GM12878 (cell line): ENCODE data around the gene ZKSCAN8.

Source experiments
- CREB1 ChIP-seq: IDR thresholded peaks from 2 replicates; pipeline ENCODE4 v1.6.1; 2012; ENCODE audit warnings: low read depth, mild to moderate bottlenecking, inconsistent platforms
- MTA3 ChIP-seq: IDR thresholded peaks from 2 replicates; pipeline ENCODE4 v1.6.1; 2012; ENCODE audit warnings: low read length, inconsistent platforms, borderline replicate concordance
- NR2C2 ChIP-seq: IDR thresholded peaks from 2 replicates; pipeline ENCODE4 v1.6.1; 2011; ENCODE audit warnings: borderline replicate concordance, low read depth; ENCODE audit not compliant: control insufficient read depth, insufficient read length
- RAD21 ChIP-seq: IDR thresholded peaks from 2 replicates; pipeline ENCODE4 v1.6.1; 2011; ENCODE audit warnings: mild to moderate bottlenecking, low read depth, low read length, moderate library complexity; ENCODE audit not compliant: insufficient read depth
- SIX5 ChIP-seq: IDR thresholded peaks from 2 replicates; pipeline ENCODE4 v1.6.1; 2011; ENCODE audit warnings: mild to moderate bottlenecking, low read depth, low read length, moderate library complexity; ENCODE audit not compliant: severe bottlenecking
- ZNF384 ChIP-seq: IDR thresholded peaks from 2 replicates; pipeline ENCODE4 v1.6.1; 2012; ENCODE audit warnings: low read depth, mild to moderate bottlenecking, low read length, improper control_type of control experiment, borderline replicate concordance

- no peak for TF ChIP-seq CREB1
- no peak for TF ChIP-seq SIX5
- TF ChIP-seq NR2C2, result no peak
- TF ChIP-seq RAD21, result peak; percentile 8; the same call in 1 of the 2 replicates
- TF ChIP-seq ZNF384, result no peak
- TF ChIP-seq MTA3, result no peak
Observed at GRCh38 chr6:28117386-28118050, 24.2 kb upstream of the ZKSCAN8 start.
